RWPE1 (cell line): ENCODE measurements around the gene FSTL4.
"Not testable (repeated sequence)": the region's sequence is repeated elsewhere in the genome, so short reads cannot be mapped to it uniquely, and the experiment has no call there.

Source experiments
- CTCF ChIA-PET: fragments of 350-600 bp; sonication (Branson Sonifier 250); formaldehyde crosslinking; extraction: SDS; loops from one replicate; lab custom pipeline; 2021; lab: Yijun Ruan, JAX
- POLR2A ChIA-PET: fragments of 400-600 bp; formaldehyde crosslinking; extraction: SDS; loops from one replicate; lab custom pipeline; 2020; ENCODE audit warnings: antibody characterized with exemption; ENCODE audit not compliant: low non-redundant PET; lab: Yijun Ruan, JAX
- DNase-seq: peaks from one replicate; pipeline ENCODE4 v3.0.0; 2012; ENCODE audit warnings: low spot score
- H3K27ac ChIP-seq: fragments of 450-650 bp; 2 replicates; pipeline ENCODE4 v1.5.1; 2017
- TF ChIP-seq, protein P1 (sequence below): fragments of 450-650 bp; conservative IDR thresholded peaks from 2 replicates; pipeline ENCODE4 v1.5.1; 2017; ENCODE audit warnings: low read depth, mild to moderate bottlenecking

FSTL4 gene

DNA sequence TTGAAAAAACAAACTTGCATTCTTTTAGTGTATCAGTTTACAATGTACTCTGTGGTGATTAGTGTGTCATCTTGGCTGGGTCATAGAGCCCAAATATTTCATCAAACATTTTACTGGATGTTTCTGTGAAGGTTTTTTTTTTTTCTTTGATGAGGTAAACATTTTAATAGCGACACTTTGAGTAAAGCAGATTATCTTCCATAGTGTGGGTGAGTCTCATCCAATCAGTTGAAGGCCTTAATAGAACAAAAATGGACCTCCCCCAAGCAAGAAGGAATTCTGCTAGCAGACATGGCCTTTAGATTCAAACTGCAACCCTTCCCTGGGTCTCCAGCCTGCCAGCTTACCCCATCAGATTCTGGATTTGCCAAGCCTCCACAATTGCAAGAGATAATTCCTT, 72.5 kb downstream of the FSTL4 start:
- H3K27ac ChIP-seq: no peak overlapping the region
- DNase-seq: no peak
- TF ChIP-seq, protein P1, sequence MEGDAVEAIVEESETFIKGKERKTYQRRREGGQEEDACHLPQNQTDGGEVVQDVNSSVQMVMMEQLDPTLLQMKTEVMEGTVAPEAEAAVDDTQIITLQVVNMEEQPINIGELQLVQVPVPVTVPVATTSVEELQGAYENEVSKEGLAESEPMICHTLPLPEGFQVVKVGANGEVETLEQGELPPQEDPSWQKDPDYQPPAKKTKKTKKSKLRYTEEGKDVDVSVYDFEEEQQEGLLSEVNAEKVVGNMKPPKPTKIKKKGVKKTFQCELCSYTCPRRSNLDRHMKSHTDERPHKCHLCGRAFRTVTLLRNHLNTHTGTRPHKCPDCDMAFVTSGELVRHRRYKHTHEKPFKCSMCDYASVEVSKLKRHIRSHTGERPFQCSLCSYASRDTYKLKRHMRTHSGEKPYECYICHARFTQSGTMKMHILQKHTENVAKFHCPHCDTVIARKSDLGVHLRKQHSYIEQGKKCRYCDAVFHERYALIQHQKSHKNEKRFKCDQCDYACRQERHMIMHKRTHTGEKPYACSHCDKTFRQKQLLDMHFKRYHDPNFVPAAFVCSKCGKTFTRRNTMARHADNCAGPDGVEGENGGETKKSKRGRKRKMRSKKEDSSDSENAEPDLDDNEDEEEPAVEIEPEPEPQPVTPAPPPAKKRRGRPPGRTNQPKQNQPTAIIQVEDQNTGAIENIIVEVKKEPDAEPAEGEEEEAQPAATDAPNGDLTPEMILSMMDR: no peak
- POLR2A ChIA-PET: no interaction called here
- CTCF ChIA-PET: no interaction called here

- DNase-seq: no peak
- TF ChIP-seq, protein P1: no peak
- H3K27ac ChIP-seq: no peak overlapping the region
- POLR2A ChIA-PET: no interaction called here
- CTCF ChIA-PET: no interaction called here
Observed at GRCh38 chr5:133538718-133539117, 73.6 kb downstream of the FSTL4 start.

DNA sequence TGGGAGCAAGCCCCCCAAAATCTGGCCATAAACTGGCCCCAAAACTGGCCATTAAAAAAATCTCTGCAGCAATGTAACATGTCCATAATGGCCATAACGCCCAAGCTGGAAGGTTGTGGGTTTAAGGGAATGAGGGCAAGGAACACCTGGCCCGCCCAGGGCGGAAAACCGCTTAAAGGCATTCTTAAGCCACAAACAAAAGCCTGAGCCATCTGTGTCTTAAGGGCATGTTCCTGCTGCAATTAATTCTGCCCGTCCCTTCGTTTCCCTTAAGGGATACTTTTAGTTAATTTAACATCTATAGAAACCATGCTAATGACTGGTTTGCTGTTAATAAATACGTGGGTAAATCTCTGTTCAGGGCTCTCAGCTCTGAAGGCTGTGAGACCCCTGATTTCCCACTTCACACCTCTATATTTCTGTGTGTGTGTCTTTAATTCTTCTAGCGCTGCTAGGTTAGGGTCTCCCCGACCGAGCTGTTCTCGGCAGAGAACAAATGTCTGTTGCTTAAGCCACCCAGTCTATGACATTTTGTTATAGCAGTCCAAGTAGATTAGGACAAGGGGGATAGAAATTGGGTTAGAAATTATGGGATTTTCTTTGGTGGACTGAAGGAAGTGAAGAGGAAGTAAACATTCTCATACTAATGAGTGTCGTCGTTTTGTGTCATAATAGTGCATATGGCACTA, 77.0 kb downstream of the FSTL4 start:
- CTCF ChIA-PET: interaction anchor here (1.0 kb wide), 1 partner anchor 10 kb away, joined by 5 read pairs; no protein-coding TSS in a partner anchor
- POLR2A ChIA-PET, DNase-seq, H3K27ac ChIP-seq: not testable (repeated sequence)

DNA sequence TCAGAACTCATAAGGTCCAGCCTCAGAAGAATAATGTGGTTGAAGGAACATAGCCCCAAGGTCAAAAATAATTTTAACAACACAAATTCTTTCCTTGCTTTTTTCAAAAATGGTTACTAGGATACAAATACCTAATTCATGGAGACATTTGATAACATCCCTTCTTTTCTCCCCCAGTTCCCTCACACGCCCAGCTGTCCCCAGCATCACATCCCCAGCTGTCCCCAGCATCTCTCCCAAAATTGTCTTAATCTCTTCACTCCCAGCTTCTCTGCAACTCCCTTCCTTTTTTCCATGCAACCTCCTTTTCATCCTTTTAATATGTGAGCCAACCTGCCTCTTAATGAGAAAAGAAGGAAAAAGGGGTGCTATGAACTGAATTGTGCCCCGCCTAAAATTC, 77.8 kb downstream of the FSTL4 start:
- CTCF ChIA-PET: interaction anchor here (0.6 to 1.0 kb wide), 2 partner anchors 10 to 68 kb away, joined by 4 to 5 read pairs; no protein-coding TSS in a partner anchor
- H3K27ac ChIP-seq: no peak overlapping the region
- TF ChIP-seq, protein P1: no peak
- POLR2A ChIA-PET: no interaction called here
- no peak for DNase-seq

- ChIA-PET POLR2A (no interaction called here), CTCF (no interaction called here)
- H3K27ac ChIP-seq: no peak overlapping the region
- TF ChIP-seq, protein P1: no peak
- DNase-seq: no peak
Observed at GRCh38 chr5:133533541-133533940, 78.8 kb downstream of the FSTL4 start.

DNA sequence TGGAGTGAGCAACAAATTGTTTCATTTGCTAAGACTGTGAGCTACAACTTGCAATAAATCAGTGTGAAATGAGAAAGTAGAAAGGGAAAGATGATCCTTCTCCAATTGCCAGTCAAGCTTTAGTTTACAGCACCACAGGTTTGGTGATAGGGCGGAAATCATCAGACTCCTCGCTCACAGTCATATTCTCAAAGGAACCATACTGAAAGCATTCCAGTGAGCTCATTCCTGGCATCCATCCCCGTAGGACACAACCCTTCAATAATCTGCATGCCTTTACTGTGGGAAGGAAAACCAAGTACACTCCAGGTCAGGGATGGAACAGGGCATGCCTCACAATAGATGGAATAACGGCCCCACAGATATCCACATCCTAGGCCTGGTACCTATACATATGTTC, 80.7 kb downstream of the FSTL4 start:
- CTCF ChIA-PET: no interaction called here
- DNase-seq: no peak

GRCh38 chr5:133531178-133531577, 81.2 kb downstream of the FSTL4 start:
- DNase-seq: no peak
- ChIA-PET POLR2A (no interaction called here), CTCF (no interaction called here)
- H3K27ac ChIP-seq: no peak overlapping the region
- TF ChIP-seq, protein P1: no peak

More for the DNA sequence above, 80.7 kb downstream of the FSTL4 start:
- no peak overlapping the region for H3K27ac ChIP-seq
- TF ChIP-seq, protein P1: no peak
- POLR2A ChIA-PET: no interaction called here
